GM21786 (cell line): ENCODE data around the gene JUP.
"Not testable (repeated sequence)": the region's sequence is repeated elsewhere in the genome, so short reads cannot be mapped to it uniquely, and the experiment has no call there.

ENCODE experiments used
- ATAC-seq: cut with Tn5 transposase; IDR thresholded peaks from one replicate; pipeline ENCODE4 v1.9.1; 2021; ENCODE audit not compliant: unreplicated experiment

The JUP gene

DNA sequence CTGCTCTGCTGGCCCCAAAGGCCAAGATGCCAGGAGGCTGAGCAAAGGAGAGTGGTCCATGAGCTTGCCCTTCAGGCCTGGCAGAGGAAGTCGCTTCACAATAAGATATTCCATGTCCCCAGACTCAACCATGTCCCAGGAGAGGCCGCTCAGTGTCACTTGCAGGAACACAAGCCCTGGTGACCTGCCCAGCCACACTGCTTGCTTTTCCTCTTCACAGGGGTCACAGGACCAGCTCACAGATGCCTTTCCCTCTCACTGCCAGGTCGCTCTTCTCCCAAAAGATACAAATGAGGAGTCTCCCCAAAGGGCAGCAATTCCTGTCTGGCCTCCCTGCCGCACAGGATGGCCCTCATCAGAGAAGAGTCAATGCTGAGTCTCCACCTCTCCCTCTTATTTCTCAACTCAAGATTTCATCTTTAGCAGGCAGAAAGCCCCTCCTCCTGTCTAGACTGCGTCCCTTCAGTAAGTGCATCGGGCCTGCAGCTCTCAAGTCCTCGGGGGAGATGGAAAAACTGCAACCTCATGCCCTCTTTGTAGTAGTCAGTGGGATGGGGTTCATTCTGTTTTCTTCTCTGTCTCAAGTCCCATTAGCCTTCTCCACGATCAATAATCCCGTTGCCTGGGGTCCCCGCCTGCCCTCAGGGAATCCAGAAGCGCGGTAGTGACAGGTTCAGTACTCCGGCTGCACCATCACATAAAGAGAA, 5.0 kb downstream of the JUP start:
- ATAC-seq: no peak

DNA sequence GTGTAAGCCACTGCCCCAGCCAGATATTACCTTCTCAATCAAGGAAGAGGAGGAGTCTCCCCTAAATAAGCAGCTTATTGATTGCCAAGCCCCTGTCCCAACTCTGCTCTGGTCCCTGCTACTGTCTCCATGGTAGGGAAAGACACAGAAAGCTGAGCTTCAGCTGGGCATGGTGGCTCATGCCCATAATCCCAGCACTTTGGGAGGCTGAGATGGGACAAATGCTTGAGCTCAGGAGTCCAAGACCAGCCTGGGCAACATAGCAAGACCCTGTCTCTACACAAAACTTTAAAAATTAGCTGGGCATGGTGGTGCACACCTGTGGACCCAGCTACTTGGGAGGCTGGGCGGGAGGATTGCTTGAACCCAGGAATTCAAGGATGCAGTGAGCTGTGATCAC, 6.6 kb downstream of the JUP start:
- ATAC-seq: no peak

DNA sequence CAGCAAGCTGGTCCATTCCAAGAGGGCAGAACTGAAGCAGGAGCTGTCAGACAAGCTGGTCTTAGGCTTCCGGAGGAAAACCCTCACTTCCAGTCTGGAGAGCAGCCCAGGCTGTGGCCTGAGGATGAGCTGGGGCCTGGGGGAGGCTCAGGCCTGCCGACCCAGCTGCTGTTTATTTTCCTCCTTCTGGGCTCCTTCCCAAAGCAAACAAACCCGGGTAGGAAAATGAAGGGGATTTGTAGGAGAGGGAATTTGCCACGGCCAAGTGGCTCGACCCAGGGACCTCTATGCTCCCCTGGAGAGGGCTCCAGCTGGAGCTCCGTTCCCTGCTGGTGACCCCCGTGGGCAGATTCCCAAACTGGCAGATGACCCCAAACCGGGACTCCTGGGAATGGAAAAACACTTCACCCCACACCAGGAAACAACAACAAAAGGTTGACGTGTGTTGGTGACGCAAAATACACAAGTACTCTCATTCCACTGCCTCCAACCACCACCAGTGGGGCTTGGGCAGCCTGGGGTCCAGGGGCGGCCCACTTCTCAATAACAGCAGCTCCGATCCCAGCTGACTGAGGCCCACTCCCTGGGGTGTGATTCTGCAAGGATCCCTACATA, 8.8 kb downstream of the JUP start:
- ATAC-seq: no peak

DNA sequence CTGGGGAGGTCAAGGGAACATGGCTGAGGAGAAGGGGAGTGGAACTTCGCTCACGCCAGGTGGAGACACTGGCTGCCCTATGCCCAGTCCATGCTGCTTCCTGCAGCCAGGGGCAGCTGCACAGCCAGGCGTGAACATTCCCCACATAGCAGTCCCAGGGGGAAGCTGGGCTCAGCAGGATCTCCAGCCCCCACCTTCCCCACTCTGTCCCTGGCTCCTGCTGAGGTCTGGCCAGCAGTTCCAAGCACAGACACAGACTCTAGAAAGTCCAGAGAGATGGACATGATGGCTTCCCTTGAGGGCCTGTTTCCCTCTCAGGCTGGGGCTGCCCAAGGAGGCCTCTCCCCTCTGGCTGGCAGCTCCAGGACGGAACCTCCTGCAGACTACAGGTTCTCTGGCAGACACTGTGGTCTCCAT, 9.3 kb downstream of the JUP start:
- no peak for ATAC-seq

DNA sequence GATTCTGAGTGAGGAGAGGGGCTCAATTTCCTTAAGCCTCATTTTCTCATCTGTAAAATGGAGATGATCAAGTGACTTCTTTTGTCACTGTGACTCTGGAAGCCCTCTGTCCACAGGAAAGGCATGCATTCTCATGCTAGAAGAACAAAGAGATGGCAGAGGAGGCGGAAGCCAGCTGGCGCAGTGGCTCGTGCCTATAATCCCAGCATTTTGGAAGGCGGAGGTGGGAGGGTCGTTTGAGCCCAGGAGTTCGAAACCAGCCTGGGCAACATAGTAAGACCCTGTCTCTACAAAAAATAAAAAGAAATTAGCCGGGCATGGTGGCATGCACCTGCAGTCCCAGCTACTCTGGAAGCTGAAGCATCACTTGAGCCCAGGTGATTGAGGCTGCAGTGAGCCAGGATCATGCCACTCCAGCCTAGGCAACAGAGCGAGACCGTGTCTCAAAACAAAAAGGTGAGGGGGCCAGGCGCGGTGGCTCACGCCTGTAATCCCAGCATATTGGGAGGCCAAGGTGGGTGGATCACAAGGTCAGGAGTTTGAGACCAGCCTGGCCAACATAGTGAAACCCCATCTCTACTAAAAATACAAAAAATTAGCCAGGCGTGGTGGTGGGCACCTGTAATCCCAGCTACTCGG, 10.1 kb downstream of the JUP start:
- not testable (repeated sequence) for ATAC-seq

DNA sequence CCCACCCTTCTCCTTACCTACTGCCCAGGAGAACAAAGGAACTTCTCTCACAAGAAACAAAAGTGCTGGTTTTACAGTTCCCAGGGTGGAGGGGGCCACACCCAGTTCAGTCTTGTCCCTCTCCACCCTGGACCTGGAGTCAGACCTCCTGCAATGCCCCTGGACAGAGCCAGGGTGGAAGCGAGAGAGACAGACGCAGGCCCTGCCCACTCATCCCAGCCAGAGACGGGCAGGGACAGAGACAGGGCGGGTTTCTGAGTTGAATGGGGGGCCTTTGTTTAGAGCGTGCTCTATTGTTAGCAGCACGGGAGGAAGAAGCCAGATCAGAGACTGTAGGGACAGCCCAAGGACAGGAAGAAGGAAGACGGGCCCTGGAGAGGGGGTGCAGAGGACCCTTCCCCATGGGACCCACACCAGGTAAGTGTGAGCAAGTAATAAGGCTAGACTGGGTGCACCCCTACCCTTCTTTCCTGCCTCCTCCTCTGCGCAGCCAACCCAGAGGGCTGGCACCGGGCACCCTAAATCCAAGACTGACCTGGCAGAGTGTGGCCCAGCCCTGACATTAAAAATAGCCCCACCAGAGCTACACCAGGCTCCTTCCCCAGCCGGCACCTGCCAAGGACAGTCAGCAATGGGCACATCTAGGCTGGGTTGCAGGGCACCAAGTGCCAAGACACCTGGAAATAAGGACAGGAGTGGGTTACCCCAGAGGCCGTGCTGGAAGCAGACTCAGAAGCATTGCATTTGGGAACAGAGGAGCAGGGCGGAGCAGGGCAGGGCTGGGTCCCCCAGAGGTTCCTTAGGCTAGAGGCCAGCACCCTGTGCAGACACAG, 10.9 kb downstream of the JUP start:
- ATAC-seq: no peak

DNA sequence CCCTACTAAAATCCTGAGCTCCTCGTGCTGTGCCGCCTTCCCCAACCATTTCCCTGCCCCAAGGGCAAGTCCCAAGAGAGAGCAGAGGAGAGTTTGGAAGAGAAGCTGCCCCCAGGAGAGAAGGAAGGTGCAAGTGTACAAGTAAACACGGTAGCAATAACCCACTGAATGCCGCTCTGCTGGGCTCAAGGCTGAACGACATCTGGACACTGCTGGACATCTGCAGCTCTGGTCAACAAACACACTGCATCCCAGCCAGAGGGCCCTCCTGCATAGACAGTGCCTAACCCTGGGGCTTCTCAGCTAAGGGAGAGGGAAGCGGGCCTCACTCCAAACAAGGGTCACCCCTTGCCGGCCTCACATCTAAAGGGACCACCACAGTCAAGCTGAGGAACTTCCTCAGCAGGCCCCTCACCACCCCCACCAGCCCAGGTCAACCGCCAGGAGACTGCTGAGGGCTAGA, 12.7 kb downstream of the JUP start:
- no peak for ATAC-seq

DNA sequence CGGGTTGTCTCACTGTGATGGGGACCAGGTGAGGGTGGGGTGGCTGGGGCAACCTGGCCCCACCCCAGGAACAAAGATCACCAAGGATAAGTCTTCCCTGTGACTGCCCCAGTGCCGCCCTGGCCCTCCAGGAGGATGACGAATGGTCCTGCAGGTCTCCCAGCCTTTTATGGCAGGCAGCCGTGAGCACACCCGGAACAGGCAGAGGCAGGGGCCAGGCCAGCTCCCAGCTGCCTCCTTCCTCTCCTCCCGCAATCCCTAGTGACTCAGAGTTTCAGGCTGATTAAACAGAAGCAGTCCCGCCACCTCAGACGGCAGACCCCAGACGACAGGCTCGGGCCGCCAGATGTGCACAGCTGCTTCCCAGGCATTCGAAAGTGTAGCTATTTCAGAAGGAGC, 13.3 kb downstream of the JUP start:
- ATAC-seq: no peak

DNA sequence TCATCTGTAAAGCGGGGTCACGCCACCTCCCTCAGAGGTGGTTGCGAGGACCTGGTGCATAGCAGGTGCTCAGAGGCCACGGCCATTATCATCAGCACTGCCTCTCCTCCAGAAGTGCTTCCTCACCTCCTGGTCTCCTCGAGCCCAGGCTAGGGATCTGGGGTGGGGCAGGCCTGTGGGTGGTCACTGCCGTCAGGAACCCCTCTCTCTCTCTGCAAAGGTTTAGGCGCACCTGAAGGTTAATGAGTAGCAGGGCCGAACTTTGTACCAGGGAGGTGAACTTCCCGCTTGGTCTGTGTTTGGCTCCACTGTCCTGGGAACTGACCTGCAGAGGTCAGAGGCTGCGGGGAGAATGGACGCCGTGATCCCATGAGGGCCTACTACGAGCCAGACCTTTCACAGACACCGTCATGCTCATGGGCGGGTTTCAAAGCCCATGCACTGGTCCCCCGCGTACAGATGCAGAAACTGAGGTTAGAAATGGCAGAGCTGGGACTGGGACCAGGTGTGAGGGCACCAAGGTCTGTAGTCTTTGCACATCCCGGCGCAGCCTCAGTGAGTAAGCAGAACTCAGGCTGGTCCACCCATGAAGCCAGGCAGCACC, 13.8 kb downstream of the JUP start:
- no peak for ATAC-seq

DNA sequence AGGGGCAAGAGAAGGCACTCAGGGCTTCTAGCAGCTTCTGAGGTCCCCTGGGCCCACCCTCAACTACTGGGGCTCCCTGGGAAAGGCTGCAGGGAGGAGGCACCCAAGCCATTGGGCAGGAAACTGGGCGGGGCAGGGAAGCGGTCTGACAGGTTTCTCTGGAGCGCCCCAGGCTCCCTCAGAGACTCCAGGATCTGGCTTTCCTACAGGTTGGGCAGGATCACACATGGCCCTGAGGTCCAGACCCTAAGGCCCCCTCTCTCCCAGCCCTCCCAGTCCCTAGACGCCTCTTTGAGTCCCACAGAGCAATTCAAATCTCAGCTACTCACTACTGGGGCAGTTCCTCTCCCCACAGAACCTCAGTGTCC, 14.3 kb downstream of the JUP start:
- ATAC-seq: no peak

DNA sequence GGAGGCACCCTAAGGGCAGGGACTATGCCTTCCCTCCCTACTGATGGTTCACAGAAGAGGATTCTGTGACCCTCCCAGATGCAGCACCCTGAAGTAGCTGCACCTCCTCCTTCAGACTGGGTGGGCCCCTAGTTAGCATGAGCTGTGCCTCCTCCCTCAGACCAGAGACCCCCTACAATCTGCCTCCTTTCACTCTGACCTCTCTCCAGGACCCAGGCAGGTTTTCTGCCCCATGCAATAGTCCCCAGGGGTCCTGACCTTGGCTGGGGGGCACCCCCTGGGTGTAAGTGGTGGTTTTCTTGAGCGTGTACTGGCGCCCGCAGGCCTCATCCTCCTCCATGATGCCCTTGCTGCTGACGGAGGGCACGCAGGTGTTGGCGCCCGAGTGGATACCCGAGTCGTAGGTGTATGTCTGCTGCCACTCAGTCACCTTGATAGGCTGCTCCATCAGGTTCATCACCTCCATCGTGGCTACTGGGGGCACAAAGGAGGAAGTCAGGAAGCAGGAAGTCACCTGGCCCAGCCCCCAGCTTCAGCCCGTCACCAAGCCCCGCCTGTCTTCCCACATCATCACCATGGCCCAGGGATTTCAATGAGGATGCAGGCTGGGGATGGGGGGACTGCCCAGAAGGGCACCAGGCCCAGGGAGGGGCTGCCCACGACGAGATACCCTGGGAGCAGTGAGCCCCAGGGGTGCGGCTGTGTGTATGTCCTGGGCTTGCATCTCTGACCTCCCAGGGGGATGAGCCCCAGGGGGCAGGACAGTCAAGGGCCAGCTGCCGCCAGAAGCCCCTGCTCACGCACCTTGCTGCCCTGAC, 14.9 kb downstream of the JUP start:
- ATAC-seq: no peak

DNA sequence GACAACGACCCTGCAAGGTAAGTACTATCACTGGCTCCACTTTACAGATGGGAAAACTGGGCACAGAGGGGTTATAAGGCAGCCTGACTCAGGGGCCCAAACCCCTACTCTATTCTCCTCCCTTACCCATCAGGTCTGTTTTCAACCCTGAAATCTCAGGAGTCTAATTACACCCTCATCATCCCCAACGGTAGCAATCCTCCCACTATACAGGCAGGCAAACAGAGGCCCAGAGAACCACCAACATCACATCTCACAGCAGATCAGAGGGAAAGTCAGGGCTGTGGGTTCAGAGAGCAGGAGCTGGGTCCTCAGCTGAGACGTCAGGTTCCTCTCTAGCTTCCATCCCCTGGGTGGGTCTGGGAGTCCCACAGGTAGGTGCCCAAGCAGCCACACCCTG, 16.5 kb downstream of the JUP start:
- ATAC-seq: no peak

DNA sequence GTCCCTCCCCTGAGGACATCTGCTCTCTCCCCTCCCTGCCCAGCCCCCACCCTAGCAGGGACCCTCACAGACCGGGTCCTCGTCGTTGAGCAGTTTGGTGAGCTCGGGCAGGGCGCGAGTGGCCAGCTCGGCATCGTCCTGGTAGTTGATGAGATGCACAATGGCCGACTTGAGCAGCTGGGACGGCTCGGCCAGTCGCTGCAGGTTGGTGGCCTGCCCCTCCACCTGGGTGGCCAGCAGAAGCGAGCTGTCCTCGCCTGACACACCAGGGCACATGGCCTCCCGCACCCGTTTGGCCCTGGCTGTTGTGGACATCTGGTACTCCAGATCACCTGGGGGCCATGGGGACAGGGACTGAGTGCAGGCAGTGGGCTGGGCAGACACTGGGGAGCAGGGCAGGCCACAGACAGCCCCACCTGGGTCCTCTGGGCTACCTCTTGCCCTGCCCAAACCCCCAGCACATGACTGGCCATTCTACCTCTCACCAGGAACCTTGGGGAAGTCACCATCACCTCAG, 17.1 kb downstream of the JUP start:
- no peak for ATAC-seq

DNA sequence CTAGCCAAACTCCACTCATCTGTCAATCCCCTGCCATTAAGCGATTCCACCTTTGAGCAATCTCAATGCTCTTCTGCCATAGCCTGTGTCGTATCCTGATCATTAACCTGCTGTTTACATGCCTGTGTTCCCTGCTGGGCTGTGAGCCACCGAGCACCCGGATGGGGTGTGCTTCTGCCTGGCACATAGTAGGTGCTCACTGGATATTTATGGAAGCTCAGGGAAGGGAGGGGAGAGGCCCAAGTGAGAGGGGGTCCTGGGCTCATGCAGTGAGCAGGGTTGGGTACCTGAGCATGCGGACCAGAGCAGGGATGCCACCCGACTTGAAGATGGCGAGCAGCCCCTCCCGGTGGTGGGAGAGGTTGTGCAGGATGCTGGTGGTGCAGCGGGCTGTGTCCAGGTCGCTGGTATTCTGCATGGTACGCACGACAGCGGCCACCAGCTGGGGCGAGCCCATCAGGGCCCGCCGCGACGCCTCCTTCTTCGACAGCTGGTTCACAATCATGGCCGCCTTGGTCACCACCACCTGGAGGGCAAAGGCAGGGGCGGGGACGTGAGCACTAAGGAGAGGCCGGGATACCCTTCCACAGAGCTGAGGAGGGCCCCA, 17.7 kb downstream of the JUP start:
- no peak for ATAC-seq

DNA sequence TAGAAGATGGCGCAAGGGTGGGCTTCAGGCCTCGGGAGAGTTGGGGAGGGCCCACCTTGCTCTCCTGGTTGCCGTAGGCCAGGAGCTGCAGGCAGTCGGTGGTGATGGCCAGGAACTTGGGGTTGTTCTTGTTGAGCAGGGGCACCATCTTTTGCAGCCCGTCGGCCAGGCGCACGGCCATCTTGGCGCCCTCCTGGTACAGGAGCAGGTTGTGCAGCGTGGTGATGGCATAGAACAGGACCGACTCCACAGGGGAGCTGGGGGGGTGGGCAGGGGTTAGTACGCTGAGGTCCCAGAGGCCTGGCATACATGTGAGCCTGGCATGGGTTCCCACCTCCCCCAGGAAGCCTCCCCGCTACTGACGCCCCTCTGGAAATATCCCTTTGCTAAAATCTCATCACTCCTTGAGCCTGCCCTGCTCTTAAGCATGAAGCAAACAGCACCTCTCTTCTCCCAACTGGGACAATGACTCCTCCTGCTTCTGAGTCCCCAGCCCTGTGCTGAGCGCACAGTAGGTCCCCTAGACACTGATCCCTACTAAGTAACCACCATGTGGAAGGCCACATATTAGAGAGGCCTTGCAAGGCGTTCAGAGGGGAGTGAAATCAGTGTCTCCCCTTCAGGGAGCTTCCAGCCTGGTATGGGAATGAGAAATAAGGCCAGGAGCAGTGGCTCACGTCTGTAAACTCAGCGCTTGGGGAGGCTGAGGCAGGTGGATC, 19.0 kb downstream of the JUP start:
- ATAC-seq: no peak

DNA sequence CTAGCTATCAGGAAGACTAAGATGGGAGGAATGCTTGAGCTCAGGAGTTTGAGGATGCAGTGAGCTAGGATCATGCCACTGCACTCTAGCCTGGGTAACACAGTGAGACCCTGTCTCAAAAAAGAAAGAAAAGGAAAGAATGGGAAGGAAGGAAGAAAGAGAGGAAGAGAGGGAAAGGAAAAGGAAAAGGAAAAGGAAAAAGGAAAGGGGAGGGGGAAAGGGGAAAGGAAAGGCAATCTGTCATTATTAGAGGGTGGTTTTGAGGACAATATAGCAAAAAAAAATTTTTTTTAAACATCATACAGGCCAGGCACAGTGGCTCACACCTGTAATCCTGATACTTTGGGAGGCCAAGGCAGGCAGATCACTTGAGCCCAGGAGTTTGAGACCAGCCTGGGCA, 20.4 kb downstream of the JUP start:
- ATAC-seq: no peak

DNA sequence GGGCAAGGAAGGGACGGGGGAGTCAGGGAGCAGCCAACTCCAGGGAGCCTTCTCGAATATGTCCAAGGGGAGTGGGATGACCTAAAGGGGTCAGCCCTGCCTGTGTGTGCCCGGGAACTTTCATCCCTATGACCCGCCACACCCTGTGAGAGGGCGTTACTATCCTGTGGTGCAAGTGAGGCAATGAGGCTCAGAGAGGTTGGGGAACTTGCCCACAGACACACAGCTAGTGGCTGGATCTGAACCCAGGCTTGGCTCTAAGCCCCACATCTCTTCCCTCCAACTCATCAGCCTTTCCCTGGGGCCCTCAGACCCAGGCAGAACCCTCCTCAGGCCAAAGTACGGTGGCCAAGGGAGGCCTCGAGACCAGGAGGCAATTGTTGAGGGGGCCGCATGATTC, 23.2 kb downstream of the JUP start:
- no peak for ATAC-seq

DNA sequence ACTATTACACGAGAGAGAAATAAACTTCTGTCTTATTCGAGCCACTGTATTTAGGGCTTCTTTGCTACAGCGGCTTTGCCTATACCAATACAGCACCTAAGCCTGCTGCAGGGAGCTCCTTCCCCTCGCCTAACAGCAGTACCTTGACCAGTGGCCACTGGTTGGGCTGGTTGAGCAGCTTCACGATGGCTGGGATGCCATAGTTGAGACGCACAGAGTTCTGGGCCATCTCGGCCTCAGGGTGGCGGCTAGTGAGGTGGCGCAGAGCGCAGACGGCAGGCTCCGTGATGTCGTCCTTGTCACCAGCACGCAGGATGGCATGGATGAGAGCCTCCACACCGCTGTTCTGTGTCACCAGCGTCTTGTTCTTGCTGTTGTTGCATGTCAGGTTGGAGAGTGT, 23.7 kb downstream of the JUP start:
- no peak for ATAC-seq

DNA sequence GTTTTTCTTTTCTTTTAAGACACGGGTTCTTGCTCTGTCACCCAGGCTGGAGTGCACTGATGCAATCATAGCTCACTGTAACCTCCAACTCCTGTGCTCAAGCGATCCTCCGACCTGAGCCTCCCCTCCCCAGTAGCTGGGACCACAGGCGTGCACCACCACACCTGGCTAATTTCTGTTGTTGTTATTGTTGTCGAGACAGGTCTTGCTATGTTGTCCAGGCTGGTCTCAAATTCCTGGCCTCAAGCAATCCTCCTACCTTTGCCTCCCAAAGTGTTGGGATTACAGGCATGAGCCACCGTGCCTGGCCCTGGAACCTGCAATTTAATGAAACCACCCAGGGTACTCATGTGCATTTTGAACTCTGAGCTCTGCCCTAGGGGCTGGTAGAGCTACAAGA, 24.1 kb downstream of the JUP start:
- ATAC-seq: no peak
